Measurements from ENCODE around the gene ZNF729.

DNA sequence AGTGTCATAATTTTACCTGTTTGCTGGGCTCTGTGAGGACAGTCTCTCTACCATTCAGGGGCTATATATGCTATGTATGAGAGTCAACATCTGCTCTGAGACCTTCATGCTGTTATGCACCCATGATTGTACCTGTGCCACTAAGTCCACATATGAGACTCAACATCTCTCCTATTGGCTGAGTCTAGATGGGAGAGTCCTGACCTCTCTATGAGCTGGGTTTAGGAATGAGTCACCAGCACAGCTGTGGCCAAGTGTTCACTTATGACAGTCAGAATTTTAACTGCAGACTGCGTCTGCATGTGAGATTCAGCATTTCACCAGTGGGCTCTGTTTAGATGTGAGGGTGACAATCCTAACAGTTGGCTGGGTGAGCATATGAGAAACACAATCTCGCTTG is 49.5 kb downstream of the ZNF729 start:
- TF ChIP-seq CTCF (IDR thresholded peaks at IDR 0.05; ENCODE audit: insufficient read depth, low read length) (no peak), POLR2AphosphoS5 (IDR thresholded peaks at IDR 0.05; ENCODE audit: low read depth) (no peak), REST (IDR thresholded peaks at IDR 0.05; ENCODE audit: insufficient replicate concordance, low read depth) (no peak), GABPA (IDR thresholded peaks at IDR 0.05; ENCODE audit: low read depth) (no peak)

Data from HL-60 (cell line).